Omental fat pad (tissue), 4 donors: ENCODE measurements around the gene FGFRL1. TPM values are rescaled to one million over a fixed set of nuclear protein-coding genes. Genes with fewer than 3 reads are reported as not detected.

ENCODE experiments used
- ATAC-seq: fragments of 150-250 bp; one replicate; pipeline ENCODE4 v1.9.1; 2016; ENCODE audit warnings: mild to moderate bottlenecking, moderate library complexity; ENCODE audit not compliant: low FRiP score
- DNase-seq: peaks from one replicate; pipeline ENCODE4 v3.0.0-alpha.2; 2019; ENCODE audit warnings: low spot score
- CTCF ChIP-seq, 3 donors: fragments of 450-650 bp; IDR thresholded peaks; one replicate each; pipeline ENCODE4 v1.5.1; 2016 to 2017; ENCODE audit warnings: antibody characterized with exemption in 3 of 3, mild to moderate bottlenecking in 3 of 3, moderate library complexity in 2 of 3
- total RNA-seq, 4 donors: library from RNA; depleted of rRNA; stranded (reverse); fragments of >200 nt; gene quantifications; one replicate each; pipeline ENCODE4 v1.1.0, GENCODE V29; 2016

The FGFRL1 gene
- total RNA-seq, 4 donors from 2014 or later = 25.1 to 91.7 (median 68.8) TPM

GRCh38 chr4:1033840-1034551 is 22.6 kb downstream of the FGFRL1 start:
- ATAC-seq = peak; percentile 52
- no peak for DNase-seq
- TF ChIP-seq CTCF (IDR thresholded peaks at IDR 0.05) = no peak

GRCh38 chr4:1035510-1035909 is 24.1 kb downstream of the FGFRL1 start:
- ATAC-seq = peak; percentile 0
- DNase-seq = no peak
- TF ChIP-seq CTCF (IDR thresholded peaks at IDR 0.05) = no peak

- ATAC-seq = no peak
- no peak for TF ChIP-seq CTCF (IDR thresholded peaks at IDR 0.05)
- no peak for DNase-seq
Observed at GRCh38 chr4:1036095-1036494, 24.7 kb downstream of the FGFRL1 start.

GRCh38 chr4:1036976-1037810 is 25.8 kb downstream of the FGFRL1 start:
- TF ChIP-seq CTCF (IDR thresholded peaks at IDR 0.05) = no peak
- no peak for ATAC-seq

DNA sequence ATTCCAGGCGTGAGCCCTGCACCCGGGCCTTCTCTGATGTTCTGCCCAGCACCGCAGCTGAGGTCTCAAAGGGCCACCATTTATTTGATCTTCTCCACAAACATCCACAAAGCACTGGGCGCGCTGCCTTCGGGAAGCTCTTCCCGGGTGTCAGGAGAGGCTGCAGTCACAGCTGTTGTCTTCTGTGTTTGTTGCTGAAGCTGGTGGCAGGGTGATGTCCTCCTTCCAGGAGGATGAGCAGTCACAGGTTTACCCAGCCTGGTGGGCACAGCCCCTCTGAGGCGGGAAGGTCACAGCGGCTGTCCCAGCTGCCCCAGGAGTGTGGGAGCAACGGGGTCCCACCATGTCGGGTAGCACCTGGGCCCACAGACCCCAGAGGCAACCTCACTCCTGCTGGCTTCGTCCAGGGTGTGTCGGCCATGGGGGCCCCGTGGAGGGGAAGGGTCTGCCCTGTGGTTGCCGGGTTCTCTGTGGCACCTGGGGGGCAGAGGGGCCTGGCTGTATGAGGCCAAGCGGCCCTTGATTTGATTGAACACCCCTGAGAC is 27.6 kb downstream of the FGFRL1 start:
- no peak for ATAC-seq
- no peak for TF ChIP-seq CTCF (IDR thresholded peaks at IDR 0.05)
- DNase-seq = no peak

More at GRCh38 chr4:1036976-1037810, 25.8 kb downstream of the FGFRL1 start:
- no peak for DNase-seq

DNA sequence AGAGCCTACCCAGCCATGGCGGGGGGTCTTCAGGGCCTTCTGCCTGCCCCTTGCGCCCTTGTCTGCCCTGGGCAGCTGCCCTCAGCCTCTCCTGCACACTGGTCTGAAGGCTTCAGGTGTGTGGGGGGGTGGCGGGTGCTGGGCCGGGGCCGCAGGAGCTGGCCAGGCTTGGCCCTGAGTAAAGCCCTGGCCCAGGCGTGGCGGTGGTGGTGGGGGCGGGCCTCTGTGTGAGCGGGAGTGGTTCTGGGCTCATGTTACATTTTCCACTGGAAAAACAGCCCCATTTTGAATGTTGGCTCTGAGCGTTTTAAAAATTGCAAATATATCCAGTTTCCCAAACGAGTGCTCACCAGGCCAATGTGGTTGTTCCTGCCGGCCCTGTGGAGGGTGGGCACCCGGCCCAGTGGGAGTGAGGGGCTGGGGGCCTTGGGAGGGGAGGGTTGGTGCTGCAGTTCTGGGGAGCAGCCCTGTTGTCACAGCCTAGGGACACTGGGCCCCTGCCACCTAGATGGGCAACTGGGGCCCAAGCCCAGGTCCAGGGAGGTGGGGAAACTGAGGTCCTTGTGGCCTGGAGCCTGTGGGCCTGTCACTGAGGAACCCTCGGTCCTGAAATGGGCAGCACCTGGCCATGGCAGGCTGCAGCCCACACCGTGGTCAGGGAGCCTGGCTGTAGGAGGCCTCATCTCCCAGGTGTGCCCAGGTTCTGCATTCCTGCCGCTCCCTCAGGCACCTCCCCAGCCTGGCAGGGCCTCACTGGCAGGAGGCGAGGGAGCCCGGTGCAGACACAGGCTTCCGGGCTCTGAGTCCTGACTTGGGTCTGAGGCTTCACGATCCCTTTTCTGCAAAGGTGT is 28.3 kb downstream of the FGFRL1 start:
- peak; percentile 25 for ATAC-seq
- no peak for TF ChIP-seq CTCF (IDR thresholded peaks at IDR 0.05)
- no peak for DNase-seq
